UCSD-AML1 (cell line): Measurements from ENCODE around the gene STK11.
A peak's percentile ranks its signal among the peaks of the same experiment; 100 is the strongest.
"Not testable (repeated sequence)": the region's sequence is repeated elsewhere in the genome, so short reads cannot be mapped to it uniquely, and the experiment has no call there.

Source experiments
- DNase-seq: peaks from one replicate; lab custom pipeline; 2025; ENCODE audit not compliant: unreplicated experiment; lab: John Stamatoyannopoulos, UW

Gene STK11

GRCh38 chr19:1235625-1236538, 30.3 kb downstream of the STK11 start:
- DNase-seq: no peak

GRCh38 chr19:1236576-1236975, 31.0 kb downstream of the STK11 start:
- DNase-seq: no peak

- no peak for DNase-seq
Observed at GRCh38 chr19:1237027-1237659, 31.6 kb downstream of the STK11 start.

- DNase-seq: peak; percentile 35
Observed at GRCh38 chr19:1237754-1238368, 32.3 kb downstream of the STK11 start, which contains the start of gene CBARP. Gene CBARP (minus strand): TSS chr19:1238005. CDS start chr19:1236100, 1,905 bp downstream.

GRCh38 chr19:1238369-1239303, 33.1 kb downstream of the STK11 start:
- no peak for DNase-seq

GRCh38 chr19:1239420-1239795, 33.8 kb downstream of the STK11 start:
- DNase-seq: no peak

- peak; percentile 94 for DNase-seq
Observed at GRCh38 chr19:1239796-1240737, 34.5 kb downstream of the STK11 start.

- no peak for DNase-seq
Observed at GRCh38 chr19:1240925-1241324, 35.3 kb downstream of the STK11 start.

GRCh38 chr19:1241417-1242095, 36.0 kb downstream of the STK11 start, which contains the start of gene ATP5F1D:
Gene ATP5F1D (plus strand): TSS chr19:1241751. CDS start chr19:1241851, 100 bp downstream.
- DNase-seq: peak; percentile 94

GRCh38 chr19:1243768-1244692, 38.5 kb downstream of the STK11 start:
- peak; percentile 75 for DNase-seq

GRCh38 chr19:1244693-1245451, 39.3 kb downstream of the STK11 start:
- DNase-seq: no peak

- no peak for DNase-seq
Observed at GRCh38 chr19:1245494-1246264, 40.1 kb downstream of the STK11 start.

GRCh38 chr19:1246265-1247087, 40.9 kb downstream of the STK11 start:
- DNase-seq: not testable (repeated sequence)

- DNase-seq: no peak
Observed at GRCh38 chr19:1247748-1248138, 42.2 kb downstream of the STK11 start.

GRCh38 chr19:1248139-1248785, 42.7 kb downstream of the STK11 start, which contains the start of gene MIDN:
Gene MIDN (plus strand): TSS chr19:1248583. CDS start chr19:1250297, 1,714 bp downstream.
- DNase-seq: peak; percentile 88
